Heart right ventricle (tissue), 16 donors: ENCODE results near the gene SCAF1. TPM values are rescaled to one million over a fixed set of nuclear protein-coding genes. Genes with fewer than 3 reads are reported as not detected.

Experiments
- ATAC-seq, 8 donors: fragments of 200-7000 bp; cut with Tn5 transposase; one replicate each; pipeline ENCODE4 v1.9.1; 2020; ENCODE audit warnings: mild to moderate bottlenecking in 8 of 8, moderate library complexity in 8 of 8, moderate number of reproducible peaks in 1 of 8
- DNase-seq, 2 donors: peaks; one replicate each; pipeline ENCODE4 v3.0.0-alpha.2; 2020
- H3K27ac ChIP-seq, 10 donors: fragments of 200-600 bp; sonication (generic) in 2 of 10; one replicate each; pipeline versions ENCODE4 v1.5.0 to v1.8.0; 2020 to 2022; ENCODE audit warnings: mild to moderate bottlenecking in 3 of 10
- H3K27me3 ChIP-seq, 7 donors: fragments of 200-600 bp; one replicate each; pipeline ENCODE4 v1.8.0; 2021 to 2022; ENCODE audit warnings: mild to moderate bottlenecking in 2 of 7
- H3K36me3 ChIP-seq, 9 donors: fragments of 200-600 bp; sonication (generic) in 1 of 9; one replicate each; pipeline versions ENCODE4 v1.5.0 to v1.8.0; 2020 to 2022; ENCODE audit warnings: mild to moderate bottlenecking in 2 of 9
- H3K4me1 ChIP-seq, 9 donors: fragments of 200-600 bp; sonication (generic) in 1 of 9; one replicate each; pipeline versions ENCODE4 v1.5.0 to v1.8.0; 2020 to 2022; ENCODE audit warnings: mild to moderate bottlenecking in 4 of 9
- H3K4me3 ChIP-seq, 10 donors: fragments of 200-600 bp; sonication (generic) in 2 of 10; one replicate each; pipeline versions ENCODE4 v1.5.0 to v1.8.0; 2020 to 2022; ENCODE audit warnings: mild to moderate bottlenecking in 7 of 10, moderate library complexity in 2 of 10
- H3K9me3 ChIP-seq, 11 donors: fragments of 200-600 bp in 10 of 11; sonication (generic) in 2 of 11; one replicate each; pipeline versions ENCODE4 v1.5.0 to v1.8.0; 2013 to 2022; ENCODE audit warnings: mild to moderate bottlenecking in 2 of 11, control low read depth in 1 of 11, moderate library complexity in 1 of 11
- WGBS, 2 donors: extraction: QIAGEN DNeasy Blood & Tissue Kit; methylation state at CpG; one replicate each; pipeline ENCODE4 v1.1.7; 2013; ENCODE audit warnings: inconsistent platforms in 1 of 2; 5-methylcytosine and 5-hydroxymethylcytosine counted together
- intact Hi-C, 10 donors: fragments of 100-400 bp; cut with DNase I; formaldehyde crosslinking; loops; one replicate each; pipeline versions ENCODE4 v1.11.1 to v1.14.2; 2022
- polyA plus RNA-seq, 2 donors: library from polyadenylated mRNA; stranded (reverse); fragments of 200-250 nt; gene quantifications; one replicate each; pipeline ENCODE4 v1.2.3, GENCODE V29; 2013
- total RNA-seq, 10 donors: library from RNA; stranded (reverse); fragmentation: NEBNext Ultra II Directional in 3 of 10; extraction: Animal tissue kit (Norgen Biotek cat#: 25700) in 3 of 10; gene quantifications; one replicate each; pipeline versions ENCODE4 v1.2.1 to v1.2.4, GENCODE V29; 2021 to 2023
- TF ChIP-seq, protein P1 (sequence below), 9 donors: fragments of 200-600 bp; sonication (generic) in 2 of 9; IDR thresholded peaks; one replicate each; pipeline versions ENCODE4 v1.5.0 to v1.8.0; 2021 to 2022; ENCODE audit warnings: antibody characterized with exemption in 9 of 9, mild to moderate bottlenecking in 5 of 9, moderate library complexity in 1 of 9
- donor health status: Arrhythmogenic right ventricular cardiomyopathy.
- donor health status: ischemic (EF 13 %, LVEDD 7.1; RV severe dilation, severe dysfunction).
- donor health status: healthy with polysubstance abuse.
- donor health status: DM: no; HTN: yes; CAD: no.
- donor health status: DM: no; HTN: no; CAD: no.
- donor health status: ischemic (EF 25% LVEDD 6.9; RV normal size, moderate dysfunction).
- donor health status: ischemic (EF 25% LVEDD 5.7; RV mildly dilated, moderate dysfunction).
- donor health status: healthy.
- donor health status: DM: yes; HTN: yes; CAD: no.
- donor health status: Ischemic cardiomyopathy.
- donor health status: ischemic (EF 35%, LVEDD 5.7; RV mildly dilated, moderate dysfunction).
- donor health status: nonischemic (EF 11% LVEDD 7.7; RV severe dilation, severe dysfunction).
- donor health status: DM: yes; HTN: yes; CAD: no.
- donor health status: PGD.
- donor health status: ischemic (EF 29% LVEDD 5.4; RV normal size, mild dysfunction).
- donor health status: nonischemic (EF 23%, LVEDD 6.1; RV moderate dilation, normal function).

SCAF1 gene
- total and polyA plus RNA-seq, 12 donors = 20.2 to 60.5 (median 44.8) TPM

DNA sequence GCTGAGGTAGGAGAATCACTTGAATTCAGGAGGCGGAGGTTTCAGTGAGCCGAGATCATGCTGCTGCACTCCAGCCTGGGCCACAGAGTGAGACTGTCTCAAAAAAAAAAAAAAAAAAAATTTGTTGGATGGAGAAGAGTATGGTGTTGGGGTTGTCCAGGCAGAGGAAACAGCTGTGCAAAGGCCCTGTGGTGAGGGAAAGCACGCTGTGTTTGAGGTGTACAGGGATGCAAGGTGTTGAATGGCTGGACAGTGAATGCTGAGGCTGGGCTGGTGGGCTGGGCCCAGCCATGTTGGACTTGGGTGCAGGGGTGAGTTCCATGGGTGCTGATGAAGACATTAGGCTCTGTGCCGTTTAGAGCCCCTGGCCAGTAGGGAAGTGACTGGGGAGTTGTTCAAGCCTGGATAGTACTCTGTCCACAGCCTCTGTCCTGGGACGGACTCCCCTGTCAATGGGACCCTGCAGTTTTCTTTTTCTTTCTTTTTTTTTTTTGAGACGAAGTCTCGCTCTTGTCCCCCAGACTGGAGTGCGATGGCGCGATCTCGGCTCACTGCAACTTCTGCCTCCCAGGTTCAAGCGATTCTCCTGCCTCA lies 32.4 kb upstream of the SCAF1 start:
- ATAC-seq = peak in 1 of 8 donors; percentile 11
- no peak overlapping the region for H3K27ac ChIP-seq
- no peaks in the 10 kb centered on the region for H3K9me3 ChIP-seq
- peaks cover 0 to 86% (median 11%) of the 10 kb centered on the region in 9 donors for H3K36me3 ChIP-seq
- H3K4me3 ChIP-seq = no peak overlapping the region
- DNase-seq = no peak
- TF ChIP-seq, protein P1, sequence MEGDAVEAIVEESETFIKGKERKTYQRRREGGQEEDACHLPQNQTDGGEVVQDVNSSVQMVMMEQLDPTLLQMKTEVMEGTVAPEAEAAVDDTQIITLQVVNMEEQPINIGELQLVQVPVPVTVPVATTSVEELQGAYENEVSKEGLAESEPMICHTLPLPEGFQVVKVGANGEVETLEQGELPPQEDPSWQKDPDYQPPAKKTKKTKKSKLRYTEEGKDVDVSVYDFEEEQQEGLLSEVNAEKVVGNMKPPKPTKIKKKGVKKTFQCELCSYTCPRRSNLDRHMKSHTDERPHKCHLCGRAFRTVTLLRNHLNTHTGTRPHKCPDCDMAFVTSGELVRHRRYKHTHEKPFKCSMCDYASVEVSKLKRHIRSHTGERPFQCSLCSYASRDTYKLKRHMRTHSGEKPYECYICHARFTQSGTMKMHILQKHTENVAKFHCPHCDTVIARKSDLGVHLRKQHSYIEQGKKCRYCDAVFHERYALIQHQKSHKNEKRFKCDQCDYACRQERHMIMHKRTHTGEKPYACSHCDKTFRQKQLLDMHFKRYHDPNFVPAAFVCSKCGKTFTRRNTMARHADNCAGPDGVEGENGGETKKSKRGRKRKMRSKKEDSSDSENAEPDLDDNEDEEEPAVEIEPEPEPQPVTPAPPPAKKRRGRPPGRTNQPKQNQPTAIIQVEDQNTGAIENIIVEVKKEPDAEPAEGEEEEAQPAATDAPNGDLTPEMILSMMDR (IDR thresholded peaks at IDR 0.05) = no peak
- intact Hi-C loops = no loop called here
- H3K27me3 ChIP-seq = no peaks in the 10 kb centered on the region
- peaks cover 0 to 26% (median 5%) of the 10 kb centered on the region in 9 donors for H3K4me1 ChIP-seq
- 96% methylated on average over 12 of the region's 12 CpGs for WGBS, 2 donors

DNA sequence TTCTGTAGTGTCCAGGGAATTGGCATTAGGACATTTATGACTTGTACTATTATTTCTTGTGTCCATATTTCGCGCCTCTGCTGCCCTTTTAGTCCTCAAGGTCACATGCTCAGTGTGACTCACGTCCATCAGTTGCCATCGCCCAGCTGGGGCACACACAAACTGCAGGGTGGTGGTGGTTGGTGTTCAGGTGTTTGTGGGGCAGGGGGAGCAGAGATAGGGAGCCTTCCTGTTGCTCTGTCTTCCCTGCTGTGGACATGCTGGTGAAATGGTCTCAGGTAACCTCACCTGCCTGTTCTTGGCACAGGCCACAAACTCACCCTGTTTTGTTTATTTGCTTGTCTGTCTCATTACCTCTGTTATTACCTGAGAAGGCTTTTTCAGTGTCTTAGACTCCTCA lies 28.6 kb upstream of the SCAF1 start:
- Histone ChIP-seq H3K4me3 (no peak overlapping the region), H3K9me3 (peaks cover 0 to 6% (median 0%) of the 10 kb centered on the region in 11 donors), H3K36me3 (peaks cover 4 to 82% (median 31%) of the 10 kb centered on the region in 9 donors), H3K27ac (peak overlapping the region in 1 of 10 donors; percentile 50), H3K27me3 (no peaks in the 10 kb centered on the region), H3K4me1 (peaks cover 0 to 26% (median 5%) of the 10 kb centered on the region in 9 donors)
- TF ChIP-seq, protein P1 (IDR thresholded peaks at IDR 0.05) = no peak
- 53 to 56% methylated on average over 4 of the region's 4 CpGs for WGBS, 2 donors
- ATAC-seq (peak in 1 of 8 donors; percentile 59), DNase-seq (no peak)
- intact Hi-C loops = no loop called here

DNA sequence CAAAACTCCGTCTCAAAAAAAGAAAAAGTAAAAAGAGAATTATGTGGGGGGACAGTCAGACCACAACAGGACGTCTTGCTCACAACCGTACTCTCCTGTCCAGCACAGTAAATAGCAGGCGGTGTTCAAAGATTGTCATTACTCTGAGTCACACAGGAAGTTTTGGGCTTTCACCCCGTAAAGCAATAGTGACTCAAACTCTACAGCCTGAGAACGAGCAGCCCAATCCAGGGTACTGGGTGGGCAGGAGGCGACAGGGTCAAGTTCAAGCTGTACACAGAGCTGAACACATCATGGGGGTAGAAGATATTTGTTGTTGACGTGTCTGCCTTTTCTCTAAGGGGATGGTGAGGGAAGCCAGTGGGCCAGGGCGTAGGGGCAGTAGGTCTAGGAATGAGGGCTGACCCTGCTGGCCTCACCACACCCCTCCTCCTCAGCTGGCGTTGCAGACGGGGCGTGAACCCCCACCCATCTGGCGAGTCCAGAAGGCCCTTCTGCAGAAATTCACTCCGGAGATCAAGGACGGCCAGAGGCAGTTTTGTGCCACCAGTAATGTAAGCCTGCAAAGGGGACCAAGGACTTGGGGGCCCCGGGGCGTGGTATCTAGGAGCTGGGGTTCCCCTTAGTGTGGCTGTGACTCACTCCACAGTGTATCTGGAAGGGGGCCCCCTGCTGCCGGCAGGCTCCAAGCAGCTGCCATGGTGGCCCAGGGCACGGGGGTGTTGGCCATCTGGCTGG lies 27.7 kb upstream of the SCAF1 start:
- peaks cover 0 to 26% (median 5%) of the 10 kb centered on the region in 9 donors for H3K4me1 ChIP-seq
- TF ChIP-seq, protein P1 (IDR thresholded peaks at IDR 0.05) = no peak
- ATAC-seq = no peak
- intact Hi-C loops = no loop called here
- no peak overlapping the region for H3K4me3 ChIP-seq
- no peaks in the 10 kb centered on the region for H3K27me3 ChIP-seq
- H3K36me3 ChIP-seq = peaks cover 4 to 82% (median 29%) of the 10 kb centered on the region in 9 donors
- DNase-seq = no peak
- H3K27ac ChIP-seq = peak overlapping the region in 2 of 10 donors; percentile 1 to 50
- peaks cover 0 to 6% (median 0%) of the 10 kb centered on the region in 11 donors for H3K9me3 ChIP-seq
- WGBS, 2 donors = 88% methylated on average over 19 of the region's 19 CpGs

DNA sequence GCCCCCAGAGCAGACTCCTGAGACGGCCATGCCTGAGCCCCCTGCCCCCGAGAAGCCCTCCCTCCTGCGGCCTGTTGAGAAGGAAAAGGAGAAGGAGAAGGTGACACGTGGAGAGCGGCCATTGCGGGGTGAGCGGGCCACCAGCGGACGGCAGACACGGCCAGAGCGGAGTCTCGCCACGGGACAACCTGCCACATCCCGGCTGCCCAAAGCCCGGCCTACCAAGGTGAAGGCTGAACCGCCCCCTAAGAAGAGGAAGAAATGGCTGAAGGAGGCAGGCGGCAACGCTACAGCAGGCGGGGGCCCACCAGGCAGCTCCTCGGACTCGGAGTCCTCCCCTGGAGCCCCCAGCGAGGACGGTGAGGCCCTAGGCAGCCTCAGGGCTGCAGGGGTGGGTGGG lies 26.1 kb upstream of the SCAF1 start:
- TF ChIP-seq, protein P1 (IDR thresholded peaks at IDR 0.05) = no peak
- Histone ChIP-seq H3K27me3 (no peaks in the 10 kb centered on the region), H3K4me1 (peaks cover 0 to 26% (median 5%) of the 10 kb centered on the region in 9 donors), H3K4me3 (no peak overlapping the region), H3K9me3 (peaks cover 0 to 6% (median 0%) of the 10 kb centered on the region in 11 donors), H3K36me3 (peaks cover 4 to 79% (median 30%) of the 10 kb centered on the region in 9 donors), H3K27ac (no peak overlapping the region)
- WGBS, 2 donors = 93 to 96% methylated on average over 22 to 23 of the region's 23 CpGs
- no peak for ATAC-seq
- intact Hi-C loops = no loop called here
- DNase-seq = no peak
